Measurements from ENCODE around the gene C14orf132. TPM values are rescaled to one million over a fixed set of nuclear protein-coding genes. Genes with fewer than 3 reads are reported as not detected.

The C14orf132 gene
- total and polyA plus RNA-seq, 4 experiments from 2014 or later = 1.2 to 20.6 (median 9.7) TPM

DNA sequence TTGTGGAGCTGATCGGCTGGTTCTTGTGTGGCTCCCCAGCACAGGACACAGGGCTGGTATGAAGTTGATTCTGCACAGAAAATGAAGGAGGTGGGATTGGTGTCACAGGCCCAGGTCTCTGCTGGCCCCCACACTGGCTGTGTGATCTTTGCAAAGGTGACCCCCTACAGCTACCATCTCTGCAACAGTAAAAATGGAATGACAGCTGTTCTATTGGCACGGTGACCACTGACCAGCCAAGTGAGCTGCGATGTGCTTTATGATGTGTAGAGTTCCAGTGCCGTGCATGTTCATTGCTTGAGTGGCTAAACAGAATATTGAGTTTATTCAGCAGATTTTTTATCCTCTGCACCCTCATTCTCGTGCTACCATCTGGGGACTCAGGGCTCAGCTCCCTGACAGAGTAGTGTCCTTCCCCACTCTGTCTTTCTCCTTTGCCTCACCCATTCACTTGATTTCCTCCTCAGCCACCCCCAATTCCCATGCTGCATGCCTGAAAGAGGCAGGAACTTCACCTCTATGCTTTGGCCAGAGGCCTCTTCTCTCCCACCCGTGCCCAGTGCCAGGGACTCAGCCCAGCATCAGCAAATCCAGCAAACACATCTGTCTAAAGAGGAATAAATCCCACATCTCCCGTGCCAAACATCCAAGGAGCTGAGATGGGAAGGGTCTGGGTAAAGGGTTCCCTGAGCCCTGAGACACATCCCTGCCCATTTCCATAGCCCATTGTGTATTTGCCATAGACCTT, 21.2 kb downstream of the C14orf132 start:
- Mint-ChIP-seq H3K36me3 (no peaks in the 10 kb centered on the region), H3K4me1 (peaks cover 0 to 4% (median 2%) of the 10 kb centered on the region in 4 donors), H3K27me3 (peaks cover 7 to 11% of the 10 kb centered on the region in 2 donors), H3K9me3 (no peaks in the 10 kb centered on the region), H3K27ac (peak overlapping the region in 1 of 7 donors; percentile 2), H3K4me3 (no peak overlapping the region)
- Histone ChIP-seq H3K27ac (ENCODE audit: low read depth, low read length) (no peak overlapping the region), H3K4me3 (ENCODE audit: low read length in 2 of 2) (no peak overlapping the region), H3K9me3 (ENCODE audit: control insufficient read depth in 1 of 2, low read length in 2 of 2) (no peaks in the 10 kb centered on the region), H3K27me3 (ENCODE audit: insufficient read depth, low read length) (no peaks in the 10 kb centered on the region), H3K36me3 (ENCODE audit: insufficient read depth, low read length) (no peaks in the 10 kb centered on the region), H3K4me1 (ENCODE audit: insufficient read depth, low read length) (no peaks in the 10 kb centered on the region)
- intact Hi-C loops (cut with micrococcal nuclease) = no loop called here
- DNase-seq = no peak
- POLR2A ChIA-PET (ENCODE audit: partially characterized antibody) = no interaction called here
- CTCF ChIA-PET (ENCODE audit: partially characterized antibody) = no interaction called here

GRCh38 chr14:96062010-96062409, 22.8 kb downstream of the C14orf132 start:
- Histone ChIP-seq H3K27ac (ENCODE audit: low read depth, low read length) (no peak overlapping the region), H3K27me3 (ENCODE audit: insufficient read depth, low read length) (no peaks in the 10 kb centered on the region), H3K36me3 (ENCODE audit: insufficient read depth, low read length) (no peaks in the 10 kb centered on the region), H3K4me3 (ENCODE audit: low read length in 2 of 2) (no peak overlapping the region), H3K9me3 (ENCODE audit: control insufficient read depth in 1 of 2, low read length in 2 of 2) (no peaks in the 10 kb centered on the region), H3K4me1 (ENCODE audit: insufficient read depth, low read length) (no peaks in the 10 kb centered on the region)
- Mint-ChIP-seq H3K4me1 (peaks cover 0 to 4% (median 2%) of the 10 kb centered on the region in 4 donors), H3K27me3 (peaks cover 8 to 13% of the 10 kb centered on the region in 2 donors), H3K4me3 (no peak overlapping the region), H3K36me3 (no peaks in the 10 kb centered on the region), H3K9me3 (no peaks in the 10 kb centered on the region), H3K27ac (peak overlapping the region in 1 of 7 donors; percentile 19)
- CTCF ChIA-PET (ENCODE audit: partially characterized antibody) = no interaction called here
- intact Hi-C loops (cut with micrococcal nuclease) = no loop called here
- DNase-seq = no peak
- POLR2A ChIA-PET (ENCODE audit: partially characterized antibody) = no interaction called here

- peak overlapping the region in 1 of 7 donors; percentile 19 for H3K27ac Mint-ChIP-seq
- H3K4me1 ChIP-seq (ENCODE audit: insufficient read depth, low read length) = no peaks in the 10 kb centered on the region
- peaks cover 0 to 4% (median 3%) of the 10 kb centered on the region in 4 donors for H3K4me1 Mint-ChIP-seq
- no peak for DNase-seq
- CTCF ChIA-PET (ENCODE audit: partially characterized antibody) = no interaction called here
- intact Hi-C loops (cut with micrococcal nuclease) = no loop called here
- no peaks in the 10 kb centered on the region for H3K27me3 ChIP-seq (ENCODE audit: insufficient read depth, low read length)
- POLR2A ChIA-PET (ENCODE audit: partially characterized antibody) = no interaction called here
- no peaks in the 10 kb centered on the region for H3K9me3 ChIP-seq (ENCODE audit: control insufficient read depth in 1 of 2, low read length in 2 of 2)
- no peaks in the 10 kb centered on the region for H3K36me3 ChIP-seq (ENCODE audit: insufficient read depth, low read length)
- H3K27ac ChIP-seq (ENCODE audit: low read depth, low read length) = no peak overlapping the region
- no peak overlapping the region for H3K4me3 ChIP-seq (ENCODE audit: low read length in 2 of 2)
- H3K4me3 Mint-ChIP-seq = no peak overlapping the region
- H3K27me3 Mint-ChIP-seq = peaks cover 8 to 13% of the 10 kb centered on the region in 2 donors
- H3K36me3 Mint-ChIP-seq = no peaks in the 10 kb centered on the region
- H3K9me3 Mint-ChIP-seq = no peaks in the 10 kb centered on the region
Observed at GRCh38 chr14:96062506-96062905, 23.3 kb downstream of the C14orf132 start.

DNA sequence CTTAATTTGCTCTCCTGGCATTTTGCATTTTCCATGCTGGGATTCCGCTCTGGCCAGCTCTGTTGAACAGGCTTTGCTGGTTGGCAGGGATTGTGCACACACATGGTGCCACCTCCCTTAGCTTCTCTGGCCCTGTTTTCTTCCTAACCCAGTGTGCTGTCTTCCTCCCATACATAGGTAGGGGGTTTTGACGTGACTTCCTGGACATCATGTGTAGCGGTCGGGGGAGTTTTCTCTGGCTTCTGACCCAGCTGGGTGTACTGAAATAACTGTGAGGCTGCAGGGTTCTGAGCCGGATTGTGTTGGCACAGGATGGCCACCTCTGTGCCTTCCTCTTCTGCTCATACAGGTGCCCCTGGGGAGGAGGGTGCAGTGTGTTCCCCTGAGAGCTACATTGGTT, 25.7 kb downstream of the C14orf132 start:
- no peak for DNase-seq
- H3K27me3 Mint-ChIP-seq = peaks cover 7 to 9% of the 10 kb centered on the region in 2 donors
- H3K27me3 ChIP-seq (ENCODE audit: insufficient read depth, low read length) = no peaks in the 10 kb centered on the region
- H3K4me3 Mint-ChIP-seq = no peak overlapping the region
- no peaks in the 10 kb centered on the region for H3K9me3 ChIP-seq (ENCODE audit: control insufficient read depth in 1 of 2, low read length in 2 of 2)
- H3K4me1 ChIP-seq (ENCODE audit: insufficient read depth, low read length) = no peaks in the 10 kb centered on the region
- H3K36me3 ChIP-seq (ENCODE audit: insufficient read depth, low read length) = no peaks in the 10 kb centered on the region
- no peak overlapping the region for H3K27ac Mint-ChIP-seq
- no peaks in the 10 kb centered on the region for H3K36me3 Mint-ChIP-seq
- H3K27ac ChIP-seq (ENCODE audit: low read depth, low read length) = no peak overlapping the region
- H3K9me3 Mint-ChIP-seq = no peaks in the 10 kb centered on the region
- intact Hi-C loops (cut with micrococcal nuclease) = no loop called here
- CTCF ChIA-PET (ENCODE audit: partially characterized antibody) = no interaction called here
- no peak overlapping the region for H3K4me3 ChIP-seq (ENCODE audit: low read length in 2 of 2)
- H3K4me1 Mint-ChIP-seq = peaks cover 0 to 4% (median 3%) of the 10 kb centered on the region in 4 donors
- POLR2A ChIA-PET (ENCODE audit: partially characterized antibody) = no interaction called here

DNA sequence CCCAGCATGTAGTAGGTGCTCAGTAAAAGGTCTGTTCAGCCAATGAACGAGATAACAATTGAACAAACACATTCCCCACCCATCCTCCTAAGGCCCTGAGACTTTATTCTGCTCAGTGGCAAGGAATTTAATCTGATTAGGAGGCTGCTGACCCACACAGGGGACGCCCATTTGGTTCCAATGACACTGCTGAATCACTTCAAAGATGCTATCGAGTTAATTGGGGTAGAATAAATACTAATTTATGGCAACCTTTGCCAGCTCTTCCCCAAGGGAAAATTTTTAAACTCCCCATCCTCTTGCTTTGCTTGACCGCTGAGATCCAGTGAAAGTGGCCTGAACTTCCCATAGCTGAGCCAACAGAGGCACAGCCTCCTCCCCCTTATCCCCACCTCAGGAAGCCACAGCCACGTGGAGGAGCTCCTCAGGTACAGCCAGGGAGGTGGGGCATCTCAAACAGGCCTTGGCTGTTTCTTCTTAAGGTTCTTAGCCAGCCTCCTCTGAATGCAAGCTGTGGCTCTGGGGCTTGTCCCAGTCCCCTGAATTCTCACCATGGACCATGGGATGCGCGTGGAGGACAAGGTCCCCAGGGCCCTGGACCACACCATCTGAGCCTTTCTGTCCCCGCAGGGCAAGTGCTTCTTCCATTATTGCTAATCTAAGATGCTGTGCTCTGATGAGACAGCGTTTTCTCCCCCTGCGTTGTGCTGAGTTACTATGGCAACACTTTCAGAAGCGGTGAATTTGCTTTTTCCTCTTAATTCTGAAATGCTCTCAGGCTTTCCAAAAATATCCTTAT, 26.7 kb downstream of the C14orf132 start:
- H3K4me3 Mint-ChIP-seq = no peak overlapping the region

GRCh38 chr14:96066976-96067375, 27.8 kb downstream of the C14orf132 start:
- Histone ChIP-seq H3K9me3 (ENCODE audit: control insufficient read depth in 1 of 2, low read length in 2 of 2) (no peaks in the 10 kb centered on the region), H3K27ac (ENCODE audit: low read depth, low read length) (no peak overlapping the region), H3K4me1 (ENCODE audit: insufficient read depth, low read length) (no peaks in the 10 kb centered on the region), H3K4me3 (ENCODE audit: low read length in 2 of 2) (no peak overlapping the region), H3K36me3 (ENCODE audit: insufficient read depth, low read length) (no peaks in the 10 kb centered on the region), H3K27me3 (ENCODE audit: insufficient read depth, low read length) (no peaks in the 10 kb centered on the region)
- DNase-seq = no peak
- Mint-ChIP-seq H3K9me3 (no peaks in the 10 kb centered on the region), H3K27ac (no peak overlapping the region), H3K4me1 (peaks cover 0 to 3% (median under 1%) of the 10 kb centered on the region in 4 donors), H3K4me3 (no peak overlapping the region), H3K27me3 (peaks cover 8 to 12% of the 10 kb centered on the region in 2 donors), H3K36me3 (no peaks in the 10 kb centered on the region)
- ChIA-PET POLR2A (ENCODE audit: partially characterized antibody) (no interaction called here), CTCF (ENCODE audit: partially characterized antibody) (no interaction called here)
- intact Hi-C loops (cut with micrococcal nuclease) = no loop called here

More for the DNA sequence above, 26.7 kb downstream of the C14orf132 start:
- Mint-ChIP-seq H3K4me1 (peaks cover 0 to 3% (median 1%) of the 10 kb centered on the region in 4 donors), H3K27me3 (peaks cover 6 to 11% of the 10 kb centered on the region in 2 donors), H3K9me3 (no peaks in the 10 kb centered on the region), H3K36me3 (no peaks in the 10 kb centered on the region), H3K27ac (no peak overlapping the region)
- Histone ChIP-seq H3K36me3 (ENCODE audit: insufficient read depth, low read length) (no peaks in the 10 kb centered on the region), H3K4me3 (ENCODE audit: low read length in 2 of 2) (no peak overlapping the region), H3K27me3 (ENCODE audit: insufficient read depth, low read length) (no peaks in the 10 kb centered on the region), H3K27ac (ENCODE audit: low read depth, low read length) (no peak overlapping the region), H3K9me3 (ENCODE audit: control insufficient read depth in 1 of 2, low read length in 2 of 2) (no peaks in the 10 kb centered on the region), H3K4me1 (ENCODE audit: insufficient read depth, low read length) (no peaks in the 10 kb centered on the region)
- DNase-seq = no peak
- CTCF ChIA-PET (ENCODE audit: partially characterized antibody) = no interaction called here
- POLR2A ChIA-PET (ENCODE audit: partially characterized antibody) = no interaction called here
- intact Hi-C loops (cut with micrococcal nuclease) = no loop called here

DNA sequence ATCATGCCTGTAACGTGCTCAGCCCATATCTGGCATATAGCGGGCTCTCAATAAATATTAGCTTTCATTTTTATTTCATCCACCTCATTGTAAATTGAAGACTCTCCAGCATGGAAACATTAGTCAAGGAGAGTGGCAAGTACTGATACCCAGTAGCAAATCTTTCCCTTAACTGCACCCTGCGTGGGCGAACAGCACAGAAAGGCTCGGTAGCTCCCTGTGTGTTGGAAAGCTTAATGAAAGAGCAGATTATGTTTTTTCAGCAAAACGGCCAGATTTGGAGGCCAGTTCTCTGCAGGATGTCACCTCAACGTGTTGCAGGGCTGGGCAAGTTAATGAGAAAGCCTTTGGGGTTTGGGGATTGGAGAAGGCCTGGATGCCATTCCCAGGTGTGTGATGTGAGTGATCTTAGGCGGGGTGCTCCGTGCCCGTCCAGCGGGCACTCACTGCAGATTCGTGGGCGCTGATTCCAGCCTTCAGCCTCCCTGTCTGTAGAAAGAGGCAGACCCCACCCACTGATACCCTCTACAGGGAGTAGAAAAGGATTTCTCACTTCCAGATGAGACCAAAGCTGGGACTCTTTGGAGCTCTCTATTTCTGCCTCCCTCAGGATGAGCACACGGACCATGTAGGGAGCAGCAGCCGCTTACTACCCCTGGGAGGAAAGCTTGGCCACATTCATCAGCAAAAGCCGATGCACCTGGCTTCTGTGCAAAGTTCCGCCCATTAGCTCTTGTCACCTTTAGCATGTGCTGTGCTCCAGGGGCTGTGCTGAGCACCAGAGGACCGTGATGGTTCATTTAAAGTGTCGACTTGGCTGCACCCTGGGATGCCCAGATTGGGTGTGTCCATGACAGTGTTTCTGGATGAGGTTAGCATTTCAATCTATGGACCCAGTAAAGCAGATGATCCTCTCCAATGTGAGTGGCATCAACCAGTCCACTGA, 29.1 kb downstream of the C14orf132 start:
- Mint-ChIP-seq H3K4me3 (no peak overlapping the region), H3K9me3 (no peaks in the 10 kb centered on the region)

More for the DNA sequence above, 29.1 kb downstream of the C14orf132 start:
- Mint-ChIP-seq H3K27me3 (peaks cover 8 to 12% of the 10 kb centered on the region in 2 donors), H3K27ac (peak overlapping the region in 1 of 7 donors; percentile 14), H3K36me3 (no peaks in the 10 kb centered on the region), H3K4me1 (peaks cover 0 to 3% (median under 1%) of the 10 kb centered on the region in 4 donors)
- no peaks in the 10 kb centered on the region for H3K27me3 ChIP-seq (ENCODE audit: insufficient read depth, low read length)
- ChIA-PET CTCF (ENCODE audit: partially characterized antibody) (no interaction called here), POLR2A (ENCODE audit: partially characterized antibody) (no interaction called here)
- intact Hi-C loops (cut with micrococcal nuclease) = no loop called here
- no peak for DNase-seq
- no peaks in the 10 kb centered on the region for H3K9me3 ChIP-seq (ENCODE audit: control insufficient read depth in 1 of 2, low read length in 2 of 2)
- H3K4me3 ChIP-seq (ENCODE audit: low read length in 2 of 2) = no peak overlapping the region
- no peak overlapping the region for H3K27ac ChIP-seq (ENCODE audit: low read depth, low read length)
- H3K4me1 ChIP-seq (ENCODE audit: insufficient read depth, low read length) = no peaks in the 10 kb centered on the region
- H3K36me3 ChIP-seq (ENCODE audit: insufficient read depth, low read length) = no peaks in the 10 kb centered on the region

Data from CD4-positive, alpha-beta memory T cell (primary cell).